HCT116 (cell line): ENCODE measurements around the gene UBE2E2. TPM values are rescaled to one million over a fixed set of nuclear protein-coding genes. Genes with fewer than 3 reads are reported as not detected.

Experiments
- ATAC-seq: fragments of 200-7000 bp; cut with Tn5 transposase; 2 replicates; pipeline ENCODE4 v1.9.1; 2020; ENCODE audit warnings: mild to moderate bottlenecking, moderate library complexity
- BruUV-seq: library from RNA; stranded (reverse); fragments of 400-500 nt; replicated peaks from 2 replicates; lab custom pipeline; 2021; lab: Mats Ljungman, UMichigan
- CTCF ChIA-PET: fragments of 300-600 bp; sonication (Branson Sonifier 250); formaldehyde crosslinking; loops from one replicate; lab custom pipeline; 2021; ENCODE audit warnings: antibody characterized with exemption; lab: Charles Lee
- POLR2A ChIA-PET: fragments of 300-600, 350-600 bp; sonication (Branson Sonifier 250); formaldehyde crosslinking; loops from one replicate; lab custom pipeline; 2021; ENCODE audit warnings: antibody characterized with exemption; lab: Charles Lee
- RAD21 ChIA-PET, 2 experiments: fragments of 300-600 bp; sonication (Branson Sonifier 250); formaldehyde crosslinking; loops; one replicate each; lab custom pipeline; 2023; ENCODE audit warnings: low total read pairs in 2 of 2; ENCODE audit not compliant: uncharacterized antibody in 2 of 2, unreplicated experiment in 2 of 2, low non-redundant PET in 1 of 2; lab: Charles Lee
- DNase-seq: peaks from one replicate; pipeline ENCODE4 v3.0.0-alpha.2; 2010; ENCODE audit warnings: low read depth, low spot score
- H2AFZ ChIP-seq: fragments of 200-600 bp; shearing (Covaris generic), sonication (generic); 2 replicates; pipeline ENCODE4 v1.6.1; 2017; ENCODE audit warnings: low read depth, mixed run types, mixed read lengths, antibody characterized with exemption, low read length; ENCODE audit not compliant: poor library complexity, severe bottlenecking
- H3K27ac ChIP-seq: 2 replicates; pipeline ENCODE4 v1.5.1; 2012; ENCODE audit warnings: low read depth, low read length
- H3K27me3 ChIP-seq: fragments of 200-600 bp; sonication (generic); 2 replicates; pipeline ENCODE4 v1.6.1; 2016; ENCODE audit warnings: mixed run types, low read length, mixed read lengths; ENCODE audit not compliant: insufficient read depth
- H3K36me3 ChIP-seq, 2 experiments: fragments of 200-500 bp in 1 of 2; fragments of 200-600 bp in 1 of 2; sonication (Bioruptor generic) in 1 of 2; sonication (generic) in 1 of 2; 2 replicates each; pipeline versions ENCODE4 v1.5.1 to v1.6.1; 2014 to 2016; ENCODE audit warnings: low read length in 2 of 2, inconsistent platforms in 1 of 2, mixed read lengths in 1 of 2, mixed run types in 1 of 2; ENCODE audit not compliant: insufficient read depth in 2 of 2, control insufficient read depth in 1 of 2
- H3K4me1 ChIP-seq, 2 experiments: fragments of 200-600 bp in 1 of 2; sonication (generic) in 1 of 2; 2 replicates each; pipeline versions ENCODE4 v1.5.1 to v1.6.1; 2012 to 2017; ENCODE audit warnings: low read length in 2 of 2, inconsistent platforms in 1 of 2, mild to moderate bottlenecking in 1 of 2, mixed read lengths in 1 of 2, mixed run types in 1 of 2, moderate library complexity in 1 of 2; ENCODE audit not compliant: insufficient read depth in 2 of 2, control insufficient read depth in 1 of 2
- H3K4me2 ChIP-seq: fragments of 200-600 bp; sonication (generic); 2 replicates; pipeline ENCODE4 v1.6.1; 2017; ENCODE audit warnings: mixed run types, low read length, mixed read lengths
- H3K4me3 ChIP-seq, 2 experiments: fragments of 200-600 bp in 1 of 2; sonication (generic) in 1 of 2; replicated peaks in 1 of 2; 2 replicates each; pipeline ENCODE4 v1.5.1; 2011 to 2016; ENCODE audit warnings: low read length in 2 of 2, control low read depth in 1 of 2, low read depth in 1 of 2, mild to moderate bottlenecking in 1 of 2, mixed read lengths in 1 of 2, mixed run types in 1 of 2
- H3K79me2 ChIP-seq: fragments of 200-600 bp; sonication (generic); 2 replicates; pipeline ENCODE4 v1.6.1; 2017; ENCODE audit warnings: mild to moderate bottlenecking, mixed run types, low read length, moderate library complexity, mixed read lengths; ENCODE audit not compliant: insufficient read depth
- H3K9ac ChIP-seq: fragments of 200-600 bp; sonication (generic); 2 replicates; pipeline ENCODE4 v1.6.1; 2016; ENCODE audit warnings: low read length, mixed read lengths
- H3K9me2 ChIP-seq: fragments of 200-600 bp; sonication (generic), shearing (Covaris generic); 2 replicates; pipeline ENCODE4 v1.6.1; 2017; ENCODE audit warnings: mixed run types, mild to moderate bottlenecking, moderate library complexity; ENCODE audit not compliant: insufficient read depth
- H3K9me3 ChIP-seq, 2 experiments: fragments of 200-500 bp in 1 of 2; fragments of 200-600 bp in 1 of 2; sonication (Bioruptor generic) in 1 of 2; sonication (generic) in 1 of 2; 2 replicates each; pipeline ENCODE4 v1.6.1; 2014 to 2017; ENCODE audit warnings: low read length in 2 of 2, mixed read lengths in 2 of 2, inconsistent platforms in 1 of 2, low read depth in 1 of 2, mild to moderate bottlenecking in 1 of 2, mixed run types in 1 of 2, moderate library complexity in 1 of 2; ENCODE audit not compliant: control insufficient read depth in 1 of 2, insufficient read depth in 1 of 2
- H4K20me1 ChIP-seq: fragments of 200-600 bp; sonication (generic), shearing (Covaris generic); 2 replicates; pipeline ENCODE4 v1.6.1; 2017; ENCODE audit warnings: mixed run types, mild to moderate bottlenecking, moderate library complexity; ENCODE audit not compliant: insufficient read depth
- CEBPB ChIP-seq: IDR thresholded peaks from 2 replicates; pipeline ENCODE4 v1.6.1; 2012; ENCODE audit warnings: low read depth
- CTCF ChIP-seq, 3 experiments: fragments of 200-600 bp in 1 of 3; sonication (generic) in 1 of 3; IDR thresholded peaks in 2 of 3; conservative IDR thresholded peaks in 1 of 3; 2 replicates each; pipeline ENCODE4 v1.5.1; 2012 to 2017; ENCODE audit warnings: low read depth in 2 of 3, low read length in 2 of 3, antibody characterized with exemption in 1 of 3, borderline replicate concordance in 1 of 3, control low read depth in 1 of 3, mild to moderate bottlenecking in 1 of 3, mixed read lengths in 1 of 3, mixed run types in 1 of 3, moderate library complexity in 1 of 3; ENCODE audit not compliant: insufficient read depth in 1 of 3
- EGR1 ChIP-seq: IDR thresholded peaks from 2 replicates; pipeline ENCODE4 v1.6.1; 2012; ENCODE audit warnings: low read depth
- ELF1 ChIP-seq: IDR thresholded peaks from 2 replicates; pipeline ENCODE4 v1.6.1; 2012; ENCODE audit warnings: low read depth, borderline replicate concordance
- EZH2 ChIP-seq: fragments of 200-600 bp; sonication (generic); IDR thresholded peaks from 2 replicates; pipeline ENCODE4 v1.6.1; 2017; ENCODE audit warnings: antibody characterized with exemption, mixed run types
- EZH2phosphoT487 ChIP-seq: fragments of 200-600 bp; IDR thresholded peaks from 2 replicates; pipeline ENCODE4 v1.6.1; 2018; ENCODE audit warnings: antibody characterized with exemption, borderline replicate concordance
- FOSL1 ChIP-seq: IDR thresholded peaks from 2 replicates; pipeline ENCODE4 v1.6.1; 2012; ENCODE audit warnings: low read depth
- JUND ChIP-seq: IDR thresholded peaks from 2 replicates; pipeline ENCODE4 v1.6.1; 2012
- POLR2A ChIP-seq: IDR thresholded peaks from 2 replicates; pipeline ENCODE4 v1.7.0; 2011; ENCODE audit warnings: borderline replicate concordance; ENCODE audit not compliant: insufficient read depth, insufficient read length; ENCODE audit errors: extremely low read depth
- POLR2AphosphoS5 ChIP-seq: IDR thresholded peaks from 2 replicates; pipeline ENCODE4 v1.6.1; 2011; ENCODE audit warnings: mild to moderate bottlenecking, low read depth, low read length, moderate library complexity
- RAD21 ChIP-seq: IDR thresholded peaks from 2 replicates; pipeline ENCODE4 v1.6.1; 2012; ENCODE audit warnings: low read depth, mild to moderate bottlenecking
- REST ChIP-seq: IDR thresholded peaks from 2 replicates; pipeline ENCODE4 v1.6.1; 2012; ENCODE audit warnings: low read depth
- SIN3A ChIP-seq: IDR thresholded peaks from 2 replicates; pipeline ENCODE4 v1.6.1; 2012; ENCODE audit warnings: low read depth
- SRF ChIP-seq: IDR thresholded peaks from 2 replicates; pipeline ENCODE4 v1.6.1; 2012; ENCODE audit warnings: low read depth
- TCF7L2 ChIP-seq: IDR thresholded peaks from 2 replicates; pipeline ENCODE4 v1.7.0; 2011; ENCODE audit warnings: borderline replicate concordance, inconsistent platforms; ENCODE audit not compliant: insufficient read depth, insufficient read length; ENCODE audit errors: extremely low read depth
- YY1 ChIP-seq: IDR thresholded peaks from 2 replicates; pipeline ENCODE4 v1.6.1; 2011; ENCODE audit warnings: low read length, low read depth, moderate library complexity, mild to moderate bottlenecking; ENCODE audit not compliant: insufficient replicate concordance; ENCODE audit errors: extremely low read depth
- ZNF274 ChIP-seq: fragments of 200-500 bp; sonication (Bioruptor generic); IDR thresholded peaks from 2 replicates; pipeline ENCODE4 v1.6.1; 2014; ENCODE audit warnings: mild to moderate bottlenecking, low read depth, low read length, inconsistent platforms
- intact Hi-C: fragments of 100-400 bp; cut with micrococcal nuclease; formaldehyde crosslinking; loops from 2 replicates; pipeline ENCODE4 v1.10.0; 2022
- total RNA-seq: library from RNA; stranded (reverse); gene quantifications from one replicate; pipeline ENCODE4 v1.2.1, GENCODE V29; 2021; ENCODE audit not compliant: unreplicated experiment
- TF ChIP-seq, protein P1 (sequence below): IDR thresholded peaks from 2 replicates; pipeline ENCODE4 v1.6.1; 2012
- TF ChIP-seq, protein P2 (sequence below): IDR thresholded peaks from 2 replicates; pipeline ENCODE4 v1.6.1; 2011; ENCODE audit warnings: mild to moderate bottlenecking, low read length, moderate library complexity; ENCODE audit not compliant: insufficient replicate concordance; ENCODE audit errors: extremely low read depth

UBE2E2 gene
- total RNA-seq, 1 experiment from 2014 or later: 21.4 TPM

GRCh38 chr3:23552506-23552905 is 349.4 kb downstream of the UBE2E2 start:
- ChIA-PET CTCF (no interaction called here), POLR2A (no interaction called here), RAD21 (no interaction called here)
- Histone ChIP-seq H3K27ac (no peak overlapping the region), H3K36me3 (no peaks in the 10 kb centered on the region), H3K9me2 (no peaks in the 10 kb centered on the region), H4K20me1 (no peaks in the 10 kb centered on the region), H3K4me3 (no peak overlapping the region), H3K4me2 (no peak overlapping the region), H3K4me1 (peaks cover 10 to 31% of the 10 kb centered on the region in 2 experiments), H2AFZ (no peak overlapping the region), H3K9ac (no peak overlapping the region), H3K27me3 (no peaks in the 10 kb centered on the region), H3K79me2 (no peaks in the 10 kb centered on the region), H3K9me3 (no peaks in the 10 kb centered on the region)
- BruUV-seq: no TSS peak
- ATAC-seq (no peak), DNase-seq (no peak)
- intact Hi-C loops: no loop called here
- TF ChIP-seq EZH2 (no peak), CTCF (IDR thresholded peaks at IDR 0.05 in 2 of 3, conservative IDR thresholded peaks at IDR 0.05 in 1 of 3; ENCODE audit: borderline replicate concordance in 1 of 3, insufficient read depth in 1 of 3, low read depth in 2 of 3, low read length in 2 of 3) (no peak), REST (no peak), EZH2phosphoT487 (no peak), ZNF274 (no peak), POLR2A (no peak), YY1 (no peak), TCF7L2 (no peak), SIN3A (no peak), POLR2AphosphoS5 (no peak), CEBPB (no peak), RAD21 (no peak), SRF (no peak), FOSL1 (no peak), EGR1 (no peak), JUND (no peak), ELF1 (no peak)
- TF ChIP-seq, protein P1, sequence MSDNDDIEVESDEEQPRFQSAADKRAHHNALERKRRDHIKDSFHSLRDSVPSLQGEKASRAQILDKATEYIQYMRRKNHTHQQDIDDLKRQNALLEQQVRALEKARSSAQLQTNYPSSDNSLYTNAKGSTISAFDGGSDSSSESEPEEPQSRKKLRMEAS: no peak
- TF ChIP-seq, protein P2, sequence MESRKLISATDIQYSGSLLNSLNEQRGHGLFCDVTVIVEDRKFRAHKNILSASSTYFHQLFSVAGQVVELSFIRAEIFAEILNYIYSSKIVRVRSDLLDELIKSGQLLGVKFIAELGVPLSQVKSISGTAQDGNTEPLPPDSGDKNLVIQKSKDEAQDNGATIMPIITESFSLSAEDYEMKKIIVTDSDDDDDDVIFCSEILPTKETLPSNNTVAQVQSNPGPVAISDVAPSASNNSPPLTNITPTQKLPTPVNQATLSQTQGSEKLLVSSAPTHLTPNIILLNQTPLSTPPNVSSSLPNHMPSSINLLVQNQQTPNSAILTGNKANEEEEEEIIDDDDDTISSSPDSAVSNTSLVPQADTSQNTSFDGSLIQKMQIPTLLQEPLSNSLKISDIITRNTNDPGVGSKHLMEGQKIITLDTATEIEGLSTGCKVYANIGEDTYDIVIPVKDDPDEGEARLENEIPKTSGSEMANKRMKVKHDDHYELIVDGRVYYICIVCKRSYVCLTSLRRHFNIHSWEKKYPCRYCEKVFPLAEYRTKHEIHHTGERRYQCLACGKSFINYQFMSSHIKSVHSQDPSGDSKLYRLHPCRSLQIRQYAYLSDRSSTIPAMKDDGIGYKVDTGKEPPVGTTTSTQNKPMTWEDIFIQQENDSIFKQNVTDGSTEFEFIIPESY: no peak
